DND-41 (cell line): ENCODE data around the gene YWHAQ.

Experiments used
- ATAC-seq: fragments of 200-7000 bp; cut with Tn5 transposase; 3 replicates; pipeline ENCODE4 v1.9.1; 2021; ENCODE audit warnings: low read depth; ENCODE audit not compliant: insufficient read depth
- DNase-seq: peaks from one replicate; pipeline ENCODE4 v3.0.0-alpha.2; 2020
- H2AFZ ChIP-seq: 2 replicates; pipeline ENCODE4 v1.6.0; 2012; ENCODE audit warnings: low read depth, low read length
- H3K27ac ChIP-seq: 2 replicates; pipeline ENCODE4 v1.5.1; 2012; ENCODE audit warnings: low read length, inconsistent platforms
- H3K27me3 ChIP-seq: fragments of 200-600 bp; sonication (generic); 2 replicates; pipeline ENCODE4 v1.6.0; 2012; ENCODE audit warnings: low read length, mild to moderate bottlenecking, inconsistent platforms; ENCODE audit not compliant: insufficient read depth, poor library complexity
- H3K36me3 ChIP-seq: 2 replicates; pipeline ENCODE4 v1.5.1; 2012; ENCODE audit warnings: low read length, inconsistent platforms; ENCODE audit not compliant: insufficient read depth
- H3K4me1 ChIP-seq: 2 replicates; pipeline ENCODE4 v1.5.1; 2012; ENCODE audit warnings: mild to moderate bottlenecking, low read length; ENCODE audit not compliant: insufficient read depth
- H3K4me2 ChIP-seq: 2 replicates; pipeline ENCODE4 v1.6.0; 2012; ENCODE audit warnings: mild to moderate bottlenecking, moderate library complexity, low read length, inconsistent platforms; ENCODE audit not compliant: insufficient read depth
- H3K4me3 ChIP-seq, 2 experiments: fragments of 200-600 bp in 1 of 2; shearing (Covaris generic) in 1 of 2; 2 replicates each; pipeline ENCODE4 v1.5.1; 2012 to 2016; ENCODE audit warnings: inconsistent platforms in 2 of 2, low read length in 2 of 2, mild to moderate bottlenecking in 2 of 2, low read depth in 1 of 2, moderate library complexity in 1 of 2
- H3K79me2 ChIP-seq: 2 replicates; pipeline ENCODE4 v1.6.0; 2012; ENCODE audit warnings: low read length, inconsistent platforms; ENCODE audit not compliant: insufficient read depth
- H3K9ac ChIP-seq: 2 replicates; pipeline ENCODE4 v1.6.0; 2012; ENCODE audit warnings: low read depth, mild to moderate bottlenecking, inconsistent platforms, low read length, moderate library complexity
- H3K9me3 ChIP-seq: 2 replicates; pipeline ENCODE4 v1.5.1; 2012; ENCODE audit warnings: low read length, moderate library complexity, mild to moderate bottlenecking, inconsistent platforms; ENCODE audit not compliant: insufficient read depth, severe bottlenecking
- H4K20me1 ChIP-seq: 2 replicates; pipeline ENCODE4 v1.6.0; 2012; ENCODE audit warnings: low read length; ENCODE audit not compliant: insufficient read depth
- CTCF ChIP-seq: IDR thresholded peaks from 2 replicates; pipeline ENCODE4 v1.5.1; 2012; ENCODE audit warnings: borderline replicate concordance, low read length, moderate library complexity, mild to moderate bottlenecking; ENCODE audit not compliant: poor library complexity, severe bottlenecking; ENCODE audit errors: extremely low read depth
- EZH2 ChIP-seq: IDR thresholded peaks from 3 replicates; pipeline ENCODE4 v1.6.1; 2012; ENCODE audit warnings: borderline replicate concordance, low read depth, mild to moderate bottlenecking, moderate library complexity, low read length, inconsistent platforms; ENCODE audit not compliant: severe bottlenecking

The YWHAQ gene

GRCh38 chr2:9655441-9656269 is 24.9 kb upstream of the YWHAQ start:
- H3K27me3 ChIP-seq, result peaks cover 22% of the 10 kb centered on the region
- H2AFZ ChIP-seq, result no peak overlapping the region
- no peaks in the 10 kb centered on the region for H3K4me1 ChIP-seq
- no peaks in the 10 kb centered on the region for H4K20me1 ChIP-seq
- ATAC-seq (peak; percentile 54; the same call in 2 of the 3 replicates), DNase-seq (no peak)
- H3K4me3 ChIP-seq, result no peak overlapping the region
- no peaks in the 10 kb centered on the region for H3K9me3 ChIP-seq
- H3K36me3 ChIP-seq, result no peaks in the 10 kb centered on the region
- TF ChIP-seq CTCF (no peak), EZH2 (no peak)
- H3K9ac ChIP-seq, result no peak overlapping the region
- H3K27ac ChIP-seq, result no peak overlapping the region
- H3K4me2 ChIP-seq, result no peak overlapping the region
- H3K79me2 ChIP-seq, result no peaks in the 10 kb centered on the region

- Histone ChIP-seq H3K4me2 (no peak overlapping the region), H2AFZ (no peak overlapping the region), H4K20me1 (no peaks in the 10 kb centered on the region), H3K36me3 (no peaks in the 10 kb centered on the region), H3K27ac (no peak overlapping the region), H3K4me3 (no peak overlapping the region), H3K9me3 (no peaks in the 10 kb centered on the region), H3K4me1 (no peaks in the 10 kb centered on the region), H3K9ac (no peak overlapping the region), H3K79me2 (no peaks in the 10 kb centered on the region), H3K27me3 (peaks cover 22% of the 10 kb centered on the region)
- DNase-seq, result no peak
- TF ChIP-seq EZH2 (no peak), CTCF (no peak)
- peak; percentile 29; the same call in 1 of the 3 replicates for ATAC-seq
These were observed 23.8 kb upstream of the YWHAQ start for GRCh38 chr2:9654452-9655100.

- no peaks in the 10 kb centered on the region for H3K4me1 ChIP-seq
- no peak overlapping the region for H3K27ac ChIP-seq
- no peak overlapping the region for H3K4me2 ChIP-seq
- H3K9ac ChIP-seq, result no peak overlapping the region
- H3K4me3 ChIP-seq, result no peak overlapping the region
- no peak overlapping the region for H2AFZ ChIP-seq
- no peak for DNase-seq
- H3K79me2 ChIP-seq, result no peaks in the 10 kb centered on the region
- H3K36me3 ChIP-seq, result no peaks in the 10 kb centered on the region
- no peaks in the 10 kb centered on the region for H3K9me3 ChIP-seq
- TF ChIP-seq EZH2 (no peak), CTCF (no peak)
- no peak for ATAC-seq
- H4K20me1 ChIP-seq, result no peaks in the 10 kb centered on the region
- peaks cover 22% of the 10 kb centered on the region for H3K27me3 ChIP-seq
These were observed 22.9 kb upstream of the YWHAQ start for GRCh38 chr2:9653485-9654271.
